ENCODE data around the gene CEP55. TPM values are rescaled to one million over a fixed set of nuclear protein-coding genes. Genes with fewer than 3 reads are reported as not detected.
"Not testable (repeated sequence)": the region's sequence is repeated elsewhere in the genome, so short reads cannot be mapped to it uniquely, and the experiment has no call there.

Gene CEP55
- total and polyA plus RNA-seq, 9 of the 15 experiments (the other 6 are each of a cell fraction or from before 2014, with no cell fraction given) = 4.4 to 32.5 (median 18.1) TPM

DNA sequence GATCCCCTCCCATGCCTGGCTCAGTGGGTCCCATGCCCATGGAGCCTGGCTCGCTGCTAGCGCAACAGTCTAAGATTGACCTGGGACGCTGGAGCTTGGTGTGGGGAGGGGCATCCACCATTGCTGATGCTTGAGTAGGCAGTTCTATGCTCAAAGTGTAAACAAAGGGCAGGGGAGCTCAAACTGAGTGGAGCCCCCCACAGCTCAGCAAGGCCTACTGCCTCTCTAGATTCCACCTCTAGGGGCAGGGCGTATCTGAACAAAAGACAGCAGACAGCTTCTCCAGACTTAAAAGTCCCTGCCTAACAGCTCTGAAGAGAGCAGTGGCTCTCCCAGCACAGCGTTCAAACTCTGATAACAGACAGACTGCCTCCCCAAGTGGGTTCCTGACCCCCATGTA is 38.9 kb downstream of the CEP55 start:
- TF ChIP-seq, protein P1, sequence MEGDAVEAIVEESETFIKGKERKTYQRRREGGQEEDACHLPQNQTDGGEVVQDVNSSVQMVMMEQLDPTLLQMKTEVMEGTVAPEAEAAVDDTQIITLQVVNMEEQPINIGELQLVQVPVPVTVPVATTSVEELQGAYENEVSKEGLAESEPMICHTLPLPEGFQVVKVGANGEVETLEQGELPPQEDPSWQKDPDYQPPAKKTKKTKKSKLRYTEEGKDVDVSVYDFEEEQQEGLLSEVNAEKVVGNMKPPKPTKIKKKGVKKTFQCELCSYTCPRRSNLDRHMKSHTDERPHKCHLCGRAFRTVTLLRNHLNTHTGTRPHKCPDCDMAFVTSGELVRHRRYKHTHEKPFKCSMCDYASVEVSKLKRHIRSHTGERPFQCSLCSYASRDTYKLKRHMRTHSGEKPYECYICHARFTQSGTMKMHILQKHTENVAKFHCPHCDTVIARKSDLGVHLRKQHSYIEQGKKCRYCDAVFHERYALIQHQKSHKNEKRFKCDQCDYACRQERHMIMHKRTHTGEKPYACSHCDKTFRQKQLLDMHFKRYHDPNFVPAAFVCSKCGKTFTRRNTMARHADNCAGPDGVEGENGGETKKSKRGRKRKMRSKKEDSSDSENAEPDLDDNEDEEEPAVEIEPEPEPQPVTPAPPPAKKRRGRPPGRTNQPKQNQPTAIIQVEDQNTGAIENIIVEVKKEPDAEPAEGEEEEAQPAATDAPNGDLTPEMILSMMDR (IDR thresholded peaks at IDR 0.05 in 2 of 3, conservative IDR thresholded peaks at IDR 0.05 in 1 of 3; ENCODE audit: insufficient read depth in 2 of 3, low read depth in 1 of 3, low read length in 3 of 3) = peak in 1 of 3 experiments; percentile 36; a peak in 1 of 6 replicates
- no peak for TF ChIP-seq ZNF695 (CRISPR knock-in tag; IDR thresholded peaks at IDR 0.05)
- H3K9ac ChIP-seq (ENCODE audit: insufficient read depth in 1 of 2, low read depth in 2 of 2, low read length in 2 of 2) = no peak overlapping the region
- WGBS (ENCODE audit: insufficient coverage, low coverage, missing lambda C conversion rate) = 20% methylated on average over 2 of the region's 5 CpGs

DNA sequence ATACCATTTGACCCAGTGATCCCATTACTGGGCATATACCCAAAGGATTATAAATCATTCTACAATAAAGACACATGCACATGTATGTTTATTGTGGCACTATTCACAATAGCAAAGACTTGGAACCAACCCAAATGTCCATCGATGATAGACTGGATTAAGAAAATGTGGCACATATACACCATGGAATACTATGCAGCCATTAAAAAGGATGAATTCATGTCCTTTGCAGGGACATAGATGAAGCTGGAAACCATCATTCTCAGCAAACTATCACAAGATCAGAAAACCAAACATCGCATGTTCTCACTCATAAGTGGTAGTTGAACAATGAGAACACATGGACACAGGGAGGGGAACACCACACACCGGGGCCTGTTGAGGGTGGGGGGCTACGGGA is 44.5 kb downstream of the CEP55 start:
- intact Hi-C loops (cut with micrococcal nuclease); H3K36me3 ChIP-seq (ENCODE audit: control insufficient read depth, insufficient read depth, low read length); POLR2A ChIA-PET; CTCF ChIA-PET (ENCODE audit: low intra/inter-chr PET ratio); H3K9me1 ChIP-seq (ENCODE audit: control insufficient read depth, insufficient read depth, low read length); H3K4me1 ChIP-seq (replicated peaks in 1 of 2; ENCODE audit: control insufficient read depth in 2 of 2, insufficient read depth in 2 of 2, low read length in 2 of 2); H3K4me2 ChIP-seq (ENCODE audit: insufficient read depth, low read length); H3K9ac ChIP-seq (ENCODE audit: insufficient read depth in 1 of 2, low read depth in 2 of 2, low read length in 2 of 2); H3K4me3 ChIP-seq; H3K27me3 ChIP-seq (ENCODE audit: control insufficient read depth in 2 of 2, insufficient read depth in 2 of 2, low read length in 2 of 2); H2AFZ ChIP-seq (ENCODE audit: low read depth, low read length); H4K20me1 ChIP-seq (replicated peaks; ENCODE audit: control insufficient read depth, insufficient read depth, low read length); ATAC-seq; FAIRE-seq; DNase-seq (ENCODE audit: extremely low read depth in 1 of 4, low spot score in 3 of 4); H3K9me3 ChIP-seq (replicated peaks; ENCODE audit: control insufficient read depth, insufficient read depth, low read depth, low read length); BruUV-seq (replicated peaks); in situ Hi-C loops (cut with MboI); H3K27ac ChIP-seq (ENCODE audit: extremely low read depth, low read depth, low read length); H3K79me2 ChIP-seq (ENCODE audit: control insufficient read depth, insufficient read depth, low read length): not testable (repeated sequence)
- WGBS (ENCODE audit: insufficient coverage, low coverage, missing lambda C conversion rate) = 26% methylated on average over 2 of the region's 4 CpGs

More for the DNA sequence above, 38.9 kb downstream of the CEP55 start:
- Histone ChIP-seq H3K4me2 (ENCODE audit: insufficient read depth, low read length) (no peak overlapping the region), H3K9me3 (replicated peaks; ENCODE audit: control insufficient read depth, insufficient read depth, low read depth, low read length) (no peaks in the 10 kb centered on the region), H3K79me2 (ENCODE audit: control insufficient read depth, insufficient read depth, low read length) (no peaks in the 10 kb centered on the region), H3K36me3 (ENCODE audit: control insufficient read depth, insufficient read depth, low read length) (no peaks in the 10 kb centered on the region), H4K20me1 (replicated peaks; ENCODE audit: control insufficient read depth, insufficient read depth, low read length) (no peaks in the 10 kb centered on the region), H3K4me1 (replicated peaks in 1 of 2; ENCODE audit: control insufficient read depth in 2 of 2, insufficient read depth in 2 of 2, low read length in 2 of 2) (no peaks in the 10 kb centered on the region), H3K4me3 (no peak overlapping the region), H3K27ac (ENCODE audit: extremely low read depth, low read depth, low read length) (no peak overlapping the region), H3K27me3 (ENCODE audit: control insufficient read depth in 2 of 2, insufficient read depth in 2 of 2, low read length in 2 of 2) (no peaks in the 10 kb centered on the region), H2AFZ (ENCODE audit: low read depth, low read length) (no peak overlapping the region), H3K9me1 (ENCODE audit: control insufficient read depth, insufficient read depth, low read length) (no peaks in the 10 kb centered on the region)
- ChIA-PET POLR2A (interaction anchor here (1.1 kb wide), 1 partner anchor 19 kb away, joined by 3 read pairs; no protein-coding TSS in a partner anchor), CTCF (ENCODE audit: low intra/inter-chr PET ratio) (no interaction called here)
- FAIRE-seq = no peak
- in situ Hi-C loops (cut with MboI) = no loop called here
- BruUV-seq (replicated peaks) = no TSS peak
- intact Hi-C loops (cut with micrococcal nuclease) = no loop called here
- no peak for DNase-seq (ENCODE audit: extremely low read depth in 1 of 4, low spot score in 3 of 4)
- ATAC-seq = no peak

Data from K562 (cell line).